SK-N-SH treated with all-trans-retinoic acid at 6 μM for 48 hours (cell line): Measurements from ENCODE around the gene SEMA6B.

Source experiments
- ATAC-seq: fragments of 200-7000 bp; cut with Tn5 transposase; 3 replicates; pipeline ENCODE4 v1.9.1; 2020; ENCODE audit warnings: mild to moderate bottlenecking, moderate library complexity
- BACH2 ChIP-seq: fragments of 250-450 bp; sonication (Bioruptor Pico); IDR thresholded peaks from 2 replicates; pipeline ENCODE4 v1.9.0; 2021; ENCODE audit warnings: mild to moderate bottlenecking, borderline replicate concordance
- GLIS3 ChIP-seq: fragments of 250-450 bp; sonication (Bioruptor Pico); IDR thresholded peaks from 2 replicates; pipeline ENCODE4 v1.5.0; 2020; ENCODE audit warnings: mild to moderate bottlenecking, moderate library complexity
- ISL1 ChIP-seq: fragments of 250-450 bp; sonication (Bioruptor Pico); IDR thresholded peaks from 2 replicates; pipeline ENCODE4 v2.1.2; 2022; ENCODE audit warnings: mild to moderate bottlenecking, moderate library complexity
- OSR1 ChIP-seq: fragments of 250-450 bp; sonication (Bioruptor Pico); IDR thresholded peaks from 2 replicates; pipeline ENCODE4 v1.8.0; 2022; ENCODE audit warnings: moderate library complexity, mild to moderate bottlenecking, inconsistent platforms
- ZC3H10 ChIP-seq: fragments of 250-450 bp; sonication (Bioruptor Pico); IDR thresholded peaks from 2 replicates; pipeline ENCODE4 v1.5.1; 2021; ENCODE audit warnings: mild to moderate bottlenecking, moderate library complexity
- ZNF70 ChIP-seq: fragments of 450-650 bp; formaldehyde crosslinking; IDR thresholded peaks from 2 replicates; pipeline ENCODE4 v1.5.0; 2020; ENCODE audit warnings: mild to moderate bottlenecking, moderate library complexity
- ZNF8 ChIP-seq: fragments of 450-650 bp; formaldehyde crosslinking; IDR thresholded peaks from 2 replicates; pipeline ENCODE4 v1.5.0; 2020; ENCODE audit warnings: mild to moderate bottlenecking, moderate library complexity
- TF ChIP-seq, protein P1 (sequence below): fragments of 250-450 bp; sonication (Bioruptor Pico); IDR thresholded peaks from 2 replicates; pipeline ENCODE4 v1.8.0; 2020; ENCODE audit warnings: mild to moderate bottlenecking, moderate library complexity, borderline replicate concordance
- TF ChIP-seq, protein P2 (sequence below): fragments of 250-450 bp; sonication (Bioruptor Pico); IDR thresholded peaks from 2 replicates; pipeline ENCODE4 v1.5.1; 2021; ENCODE audit warnings: mild to moderate bottlenecking, moderate library complexity
- TF ChIP-seq, protein P3 (sequence below): fragments of 250-450 bp; sonication (Bioruptor Pico); IDR thresholded peaks from 2 replicates; pipeline ENCODE4 v1.5.0; 2020; ENCODE audit warnings: mild to moderate bottlenecking, moderate library complexity
- TF ChIP-seq, protein P4 (sequence below): fragments of 250-450 bp; sonication (Bioruptor Pico); IDR thresholded peaks from 2 replicates; pipeline ENCODE4 v1.5.1; 2020; ENCODE audit warnings: low read depth, mild to moderate bottlenecking, moderate library complexity

The SEMA6B gene

DNA sequence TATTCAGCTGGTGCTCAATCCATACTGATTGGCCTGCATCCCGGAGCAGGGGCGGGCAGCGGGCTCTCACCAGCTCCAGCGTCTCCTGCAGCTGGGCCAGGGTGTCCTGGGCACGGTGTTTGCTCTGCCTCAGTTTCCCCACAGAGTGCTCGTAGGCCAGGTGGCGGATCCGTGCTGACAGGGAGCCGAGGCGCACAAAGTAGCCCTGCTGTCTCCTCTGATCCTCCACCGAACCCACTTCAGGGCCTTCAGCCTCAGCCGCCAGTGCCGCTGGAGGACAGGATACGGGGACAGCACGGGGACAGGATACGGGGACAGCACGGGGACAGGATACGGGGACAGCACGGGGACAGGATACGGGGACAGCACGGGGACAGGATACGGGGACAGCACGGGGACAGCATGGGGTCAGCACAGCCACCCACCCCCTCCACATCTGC lies 33.9 kb downstream of the SEMA6B start (continued):
- TF ChIP-seq, protein P1, sequence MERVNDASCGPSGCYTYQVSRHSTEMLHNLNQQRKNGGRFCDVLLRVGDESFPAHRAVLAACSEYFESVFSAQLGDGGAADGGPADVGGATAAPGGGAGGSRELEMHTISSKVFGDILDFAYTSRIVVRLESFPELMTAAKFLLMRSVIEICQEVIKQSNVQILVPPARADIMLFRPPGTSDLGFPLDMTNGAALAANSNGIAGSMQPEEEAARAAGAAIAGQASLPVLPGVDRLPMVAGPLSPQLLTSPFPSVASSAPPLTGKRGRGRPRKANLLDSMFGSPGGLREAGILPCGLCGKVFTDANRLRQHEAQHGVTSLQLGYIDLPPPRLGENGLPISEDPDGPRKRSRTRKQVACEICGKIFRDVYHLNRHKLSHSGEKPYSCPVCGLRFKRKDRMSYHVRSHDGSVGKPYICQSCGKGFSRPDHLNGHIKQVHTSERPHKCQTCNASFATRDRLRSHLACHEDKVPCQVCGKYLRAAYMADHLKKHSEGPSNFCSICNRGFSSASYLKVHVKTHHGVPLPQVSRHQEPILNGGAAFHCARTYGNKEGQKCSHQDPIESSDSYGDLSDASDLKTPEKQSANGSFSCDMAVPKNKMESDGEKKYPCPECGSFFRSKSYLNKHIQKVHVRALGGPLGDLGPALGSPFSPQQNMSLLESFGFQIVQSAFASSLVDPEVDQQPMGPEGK (CRISPR knock-in tag), result no peak

DNA sequence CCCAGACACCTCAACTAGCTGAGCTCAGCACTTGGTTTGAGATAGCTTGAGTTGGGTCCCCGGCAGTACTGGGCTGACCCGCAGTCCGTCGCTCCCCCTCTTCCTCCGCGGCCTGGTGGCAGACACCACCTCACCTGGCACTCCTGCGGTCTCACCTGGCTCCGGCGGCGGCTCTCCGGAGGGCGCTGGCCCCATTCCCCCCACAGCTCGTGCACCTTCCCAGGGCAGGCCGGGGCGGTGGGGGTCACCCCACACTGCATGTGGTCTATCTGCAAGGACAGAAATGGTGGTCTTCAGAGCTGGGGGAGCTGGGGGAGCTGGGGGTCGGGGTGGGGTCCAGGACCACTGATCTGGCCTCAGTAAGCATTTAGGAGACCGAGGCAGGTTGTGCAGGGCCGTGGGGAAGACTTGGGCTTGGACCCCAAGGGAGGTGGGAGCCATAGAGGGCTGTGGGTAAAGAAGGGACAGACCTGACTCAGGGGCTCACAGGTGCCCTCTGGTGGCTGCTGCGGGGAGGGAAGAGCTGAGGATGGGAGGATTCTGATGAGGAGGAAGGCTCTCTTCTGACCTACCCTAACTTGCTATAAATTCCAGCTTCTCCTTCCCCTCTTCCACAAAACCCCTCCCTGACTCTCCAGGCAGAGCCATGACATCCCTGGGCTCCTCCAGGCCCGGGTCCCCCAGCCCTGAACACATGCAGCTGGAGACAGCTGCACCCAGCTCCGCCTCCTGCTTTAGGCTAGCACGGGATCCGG lies 34.5 kb downstream of the SEMA6B start:
- no peak for TF ChIP-seq BACH2 (CRISPR knock-in tag)
- TF ChIP-seq, protein P2, sequence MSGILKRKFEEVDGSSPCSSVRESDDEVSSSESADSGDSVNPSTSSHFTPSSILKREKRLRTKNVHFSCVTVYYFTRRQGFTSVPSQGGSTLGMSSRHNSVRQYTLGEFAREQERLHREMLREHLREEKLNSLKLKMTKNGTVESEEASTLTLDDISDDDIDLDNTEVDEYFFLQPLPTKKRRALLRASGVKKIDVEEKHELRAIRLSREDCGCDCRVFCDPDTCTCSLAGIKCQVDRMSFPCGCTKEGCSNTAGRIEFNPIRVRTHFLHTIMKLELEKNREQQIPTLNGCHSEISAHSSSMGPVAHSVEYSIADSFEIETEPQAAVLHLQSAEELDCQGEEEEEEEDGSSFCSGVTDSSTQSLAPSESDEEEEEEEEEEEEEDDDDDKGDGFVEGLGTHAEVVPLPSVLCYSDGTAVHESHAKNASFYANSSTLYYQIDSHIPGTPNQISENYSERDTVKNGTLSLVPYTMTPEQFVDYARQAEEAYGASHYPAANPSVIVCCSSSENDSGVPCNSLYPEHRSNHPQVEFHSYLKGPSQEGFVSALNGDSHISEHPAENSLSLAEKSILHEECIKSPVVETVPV (CRISPR knock-in tag), result no peak
- TF ChIP-seq, all 23 proteins: peak for 0
- peak; percentile 77 for ATAC-seq

DNA sequence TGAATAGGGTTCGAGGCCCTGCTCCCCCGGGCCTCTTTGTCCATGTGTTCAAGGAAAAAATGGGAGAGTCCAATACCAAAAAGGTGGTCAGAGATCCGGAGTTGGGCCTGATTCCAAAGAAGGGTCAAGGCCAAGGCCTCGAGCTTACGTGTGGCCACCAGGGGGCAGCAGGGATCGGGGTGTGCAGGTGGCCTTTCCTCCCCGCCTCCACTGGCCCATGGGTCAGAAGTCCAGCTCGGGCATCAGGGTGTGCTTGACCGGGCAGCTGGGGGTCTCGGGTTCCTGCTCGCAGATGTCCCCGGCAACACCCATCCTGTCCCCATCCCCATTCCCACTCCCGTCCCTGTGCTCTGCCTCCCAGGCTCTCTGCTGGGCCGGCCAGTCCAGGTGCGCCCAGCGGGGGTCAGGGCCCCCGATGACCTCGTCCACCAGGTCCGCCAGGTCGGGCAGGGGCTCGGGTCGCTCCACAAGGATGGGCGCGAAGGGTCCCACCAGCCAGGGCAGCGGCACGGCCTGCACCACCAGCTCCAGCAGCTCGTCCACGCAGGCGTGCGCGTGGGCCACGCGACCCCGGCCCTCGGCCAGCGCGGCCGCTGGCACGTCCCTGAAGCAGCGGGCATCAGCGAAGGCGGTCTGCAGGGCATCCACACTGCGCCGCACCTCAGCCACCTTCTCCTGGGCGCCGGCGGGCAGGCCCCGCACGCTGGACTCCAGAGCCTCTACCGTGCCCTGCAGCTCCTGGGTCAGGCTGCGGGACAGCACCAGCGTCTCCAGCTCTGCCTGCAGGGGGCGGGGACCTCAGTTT lies 36.0 kb downstream of the SEMA6B start:
- ATAC-seq, result peak; percentile 52
- TF ChIP-seq GLIS3 (CRISPR knock-in tag) (no peak), ZC3H10 (no peak), ZNF70 (CRISPR knock-in tag) (no peak)
- TF ChIP-seq, protein P3, sequence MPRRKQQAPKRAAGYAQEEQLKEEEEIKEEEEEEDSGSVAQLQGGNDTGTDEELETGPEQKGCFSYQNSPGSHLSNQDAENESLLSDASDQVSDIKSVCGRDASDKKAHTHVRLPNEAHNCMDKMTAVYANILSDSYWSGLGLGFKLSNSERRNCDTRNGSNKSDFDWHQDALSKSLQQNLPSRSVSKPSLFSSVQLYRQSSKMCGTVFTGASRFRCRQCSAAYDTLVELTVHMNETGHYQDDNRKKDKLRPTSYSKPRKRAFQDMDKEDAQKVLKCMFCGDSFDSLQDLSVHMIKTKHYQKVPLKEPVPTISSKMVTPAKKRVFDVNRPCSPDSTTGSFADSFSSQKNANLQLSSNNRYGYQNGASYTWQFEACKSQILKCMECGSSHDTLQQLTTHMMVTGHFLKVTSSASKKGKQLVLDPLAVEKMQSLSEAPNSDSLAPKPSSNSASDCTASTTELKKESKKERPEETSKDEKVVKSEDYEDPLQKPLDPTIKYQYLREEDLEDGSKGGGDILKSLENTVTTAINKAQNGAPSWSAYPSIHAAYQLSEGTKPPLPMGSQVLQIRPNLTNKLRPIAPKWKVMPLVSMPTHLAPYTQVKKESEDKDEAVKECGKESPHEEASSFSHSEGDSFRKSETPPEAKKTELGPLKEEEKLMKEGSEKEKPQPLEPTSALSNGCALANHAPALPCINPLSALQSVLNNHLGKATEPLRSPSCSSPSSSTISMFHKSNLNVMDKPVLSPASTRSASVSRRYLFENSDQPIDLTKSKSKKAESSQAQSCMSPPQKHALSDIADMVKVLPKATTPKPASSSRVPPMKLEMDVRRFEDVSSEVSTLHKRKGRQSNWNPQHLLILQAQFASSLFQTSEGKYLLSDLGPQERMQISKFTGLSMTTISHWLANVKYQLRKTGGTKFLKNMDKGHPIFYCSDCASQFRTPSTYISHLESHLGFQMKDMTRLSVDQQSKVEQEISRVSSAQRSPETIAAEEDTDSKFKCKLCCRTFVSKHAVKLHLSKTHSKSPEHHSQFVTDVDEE (CRISPR knock-in tag), result no peak
- TF ChIP-seq, protein P1 (CRISPR knock-in tag), result no peak

DNA sequence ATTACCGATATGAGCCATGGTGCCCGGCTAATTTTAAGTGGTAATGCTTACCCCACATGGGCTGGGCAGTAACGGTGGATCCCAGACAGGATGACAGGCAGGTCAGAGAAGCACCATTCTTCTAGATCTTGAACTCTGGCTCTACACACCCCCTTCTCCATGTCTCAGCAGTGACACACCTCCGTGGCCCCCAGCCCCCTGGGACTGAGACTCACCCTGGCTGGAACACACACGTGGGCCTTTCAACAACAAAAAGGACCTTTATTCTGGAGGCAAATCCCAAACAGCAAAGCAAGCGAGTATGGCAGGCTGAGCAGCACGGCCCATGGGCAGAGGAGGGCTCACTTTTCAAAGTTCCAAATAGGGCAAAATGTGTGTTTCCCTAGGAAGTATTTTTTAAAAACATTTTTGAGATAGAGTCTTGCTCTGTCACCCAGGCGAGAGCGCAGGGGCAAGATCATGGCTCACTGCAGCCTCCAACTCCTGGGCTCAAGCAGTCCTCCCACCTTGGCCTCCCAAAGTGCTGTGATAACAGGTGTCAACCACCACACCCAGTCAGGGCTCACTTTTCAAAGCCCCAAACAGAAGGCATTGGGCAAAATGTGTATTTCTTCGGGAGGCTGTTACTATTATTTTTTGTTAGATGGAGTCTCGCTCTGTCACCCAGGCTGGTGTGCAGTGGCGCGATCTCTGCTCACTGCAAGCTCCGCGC lies 37.0 kb downstream of the SEMA6B start:
- ATAC-seq, result no peak
- TF ChIP-seq, protein P4, sequence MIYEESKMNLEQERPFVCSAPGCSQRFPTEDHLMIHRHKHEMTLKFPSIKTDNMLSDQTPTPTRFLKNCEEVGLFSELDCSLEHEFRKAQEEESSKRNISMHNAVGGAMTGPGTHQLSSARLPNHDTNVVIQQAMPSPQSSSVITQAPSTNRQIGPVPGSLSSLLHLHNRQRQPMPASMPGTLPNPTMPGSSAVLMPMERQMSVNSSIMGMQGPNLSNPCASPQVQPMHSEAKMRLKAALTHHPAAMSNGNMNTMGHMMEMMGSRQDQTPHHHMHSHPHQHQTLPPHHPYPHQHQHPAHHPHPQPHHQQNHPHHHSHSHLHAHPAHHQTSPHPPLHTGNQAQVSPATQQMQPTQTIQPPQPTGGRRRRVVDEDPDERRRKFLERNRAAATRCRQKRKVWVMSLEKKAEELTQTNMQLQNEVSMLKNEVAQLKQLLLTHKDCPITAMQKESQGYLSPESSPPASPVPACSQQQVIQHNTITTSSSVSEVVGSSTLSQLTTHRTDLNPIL (CRISPR knock-in tag), result no peak
- TF ChIP-seq ZNF8 (CRISPR knock-in tag) (no peak), OSR1 (CRISPR knock-in tag) (no peak), ISL1 (CRISPR knock-in tag) (no peak)
- TF ChIP-seq, protein P3 (CRISPR knock-in tag), result no peak
